DND-41 (cell line): ENCODE results near the gene FXYD2.
A peak's percentile ranks its signal among the peaks of the same experiment; 100 is the strongest.

Experiments used
- ATAC-seq: fragments of 200-7000 bp; cut with Tn5 transposase; 3 replicates; pipeline ENCODE4 v1.9.1; 2021; ENCODE audit warnings: low read depth; ENCODE audit not compliant: insufficient read depth
- DNase-seq: peaks from one replicate; pipeline ENCODE4 v3.0.0-alpha.2; 2020
- H2AFZ ChIP-seq: 2 replicates; pipeline ENCODE4 v1.6.0; 2012; ENCODE audit warnings: low read depth, low read length
- H3K27ac ChIP-seq: 2 replicates; pipeline ENCODE4 v1.5.1; 2012; ENCODE audit warnings: low read length, inconsistent platforms
- H3K27me3 ChIP-seq: fragments of 200-600 bp; sonication (generic); 2 replicates; pipeline ENCODE4 v1.6.0; 2012; ENCODE audit warnings: low read length, mild to moderate bottlenecking, inconsistent platforms; ENCODE audit not compliant: insufficient read depth, poor library complexity
- H3K36me3 ChIP-seq: 2 replicates; pipeline ENCODE4 v1.5.1; 2012; ENCODE audit warnings: low read length, inconsistent platforms; ENCODE audit not compliant: insufficient read depth
- H3K4me1 ChIP-seq: 2 replicates; pipeline ENCODE4 v1.5.1; 2012; ENCODE audit warnings: mild to moderate bottlenecking, low read length; ENCODE audit not compliant: insufficient read depth
- H3K4me2 ChIP-seq: 2 replicates; pipeline ENCODE4 v1.6.0; 2012; ENCODE audit warnings: mild to moderate bottlenecking, moderate library complexity, low read length, inconsistent platforms; ENCODE audit not compliant: insufficient read depth
- H3K4me3 ChIP-seq, 2 experiments: fragments of 200-600 bp in 1 of 2; shearing (Covaris generic) in 1 of 2; 2 replicates each; pipeline ENCODE4 v1.5.1; 2012 to 2016; ENCODE audit warnings: inconsistent platforms in 2 of 2, low read length in 2 of 2, mild to moderate bottlenecking in 2 of 2, low read depth in 1 of 2, moderate library complexity in 1 of 2
- H3K79me2 ChIP-seq: 2 replicates; pipeline ENCODE4 v1.6.0; 2012; ENCODE audit warnings: low read length, inconsistent platforms; ENCODE audit not compliant: insufficient read depth
- H3K9ac ChIP-seq: 2 replicates; pipeline ENCODE4 v1.6.0; 2012; ENCODE audit warnings: low read depth, mild to moderate bottlenecking, inconsistent platforms, low read length, moderate library complexity
- H3K9me3 ChIP-seq: 2 replicates; pipeline ENCODE4 v1.5.1; 2012; ENCODE audit warnings: low read length, moderate library complexity, mild to moderate bottlenecking, inconsistent platforms; ENCODE audit not compliant: insufficient read depth, severe bottlenecking
- H4K20me1 ChIP-seq: 2 replicates; pipeline ENCODE4 v1.6.0; 2012; ENCODE audit warnings: low read length; ENCODE audit not compliant: insufficient read depth
- CTCF ChIP-seq: IDR thresholded peaks from 2 replicates; pipeline ENCODE4 v1.5.1; 2012; ENCODE audit warnings: borderline replicate concordance, low read length, moderate library complexity, mild to moderate bottlenecking; ENCODE audit not compliant: poor library complexity, severe bottlenecking; ENCODE audit errors: extremely low read depth
- EZH2 ChIP-seq: IDR thresholded peaks from 3 replicates; pipeline ENCODE4 v1.6.1; 2012; ENCODE audit warnings: borderline replicate concordance, low read depth, mild to moderate bottlenecking, moderate library complexity, low read length, inconsistent platforms; ENCODE audit not compliant: severe bottlenecking

Gene FXYD2

GRCh38 chr11:117862753-117863152 lies 38.2 kb upstream of the FXYD2 start:
- Histone ChIP-seq H3K4me3 (no peak overlapping the region), H3K4me2 (no peak overlapping the region), H3K27ac (peak overlapping the region; percentile 24; the same call in 1 of the 2 replicates), H3K36me3 (peaks cover 35% of the 10 kb centered on the region), H3K9me3 (no peaks in the 10 kb centered on the region), H4K20me1 (peaks cover 46% of the 10 kb centered on the region), H3K4me1 (no peaks in the 10 kb centered on the region; the same call in 1 of the 2 replicates), H2AFZ (no peak overlapping the region), H3K9ac (no peak overlapping the region), H3K79me2 (peaks cover 94% of the 10 kb centered on the region), H3K27me3 (no peaks in the 10 kb centered on the region)
- TF ChIP-seq EZH2 (no peak), CTCF (no peak)
- ATAC-seq, result no peak
- DNase-seq, result no peak

- Histone ChIP-seq H3K4me3 (no peak overlapping the region), H3K4me2 (no peak overlapping the region), H3K79me2 (peaks cover 92% of the 10 kb centered on the region), H3K9me3 (no peaks in the 10 kb centered on the region), H3K9ac (no peak overlapping the region), H3K27ac (peak overlapping the region; percentile 36; the same call in 1 of the 2 replicates), H3K36me3 (peaks cover 33% of the 10 kb centered on the region), H4K20me1 (peaks cover 44% of the 10 kb centered on the region), H2AFZ (no peak overlapping the region), H3K27me3 (no peaks in the 10 kb centered on the region), H3K4me1 (no peaks in the 10 kb centered on the region; the same call in 1 of the 2 replicates)
- TF ChIP-seq CTCF (no peak), EZH2 (no peak)
- DNase-seq (no peak), ATAC-seq (no peak)
Observed at GRCh38 chr11:117862019-117862725, 37.6 kb upstream of the FXYD2 start.

GRCh38 chr11:117861151-117862018 lies 36.8 kb upstream of the FXYD2 start:
- Histone ChIP-seq H3K9me3 (no peaks in the 10 kb centered on the region), H3K79me2 (peaks cover 92% of the 10 kb centered on the region), H3K4me3 (no peak overlapping the region), H3K4me1 (no peaks in the 10 kb centered on the region; the same call in 1 of the 2 replicates), H3K9ac (no peak overlapping the region), H2AFZ (no peak overlapping the region), H3K27me3 (no peaks in the 10 kb centered on the region), H3K36me3 (peaks cover 34% of the 10 kb centered on the region), H4K20me1 (peaks cover 45% of the 10 kb centered on the region), H3K27ac (peak overlapping the region; percentile 36; the same call in 1 of the 2 replicates), H3K4me2 (no peak overlapping the region)
- no peak for TF ChIP-seq CTCF
- TF ChIP-seq EZH2, result no peak
- ATAC-seq (no peak), DNase-seq (no peak)
